ENCODE data around the gene TSN.
"Not testable (repeated sequence)": the region's sequence is repeated elsewhere in the genome, so short reads cannot be mapped to it uniquely, and the experiment has no call there.

Gene TSN

GRCh38 chr2:121804997-121805765 is 49.7 kb downstream of the TSN start:
- DNase-seq = no peak

GRCh38 chr2:121805766-121806143 is 50.3 kb downstream of the TSN start:
- DNase-seq = no peak

DNA sequence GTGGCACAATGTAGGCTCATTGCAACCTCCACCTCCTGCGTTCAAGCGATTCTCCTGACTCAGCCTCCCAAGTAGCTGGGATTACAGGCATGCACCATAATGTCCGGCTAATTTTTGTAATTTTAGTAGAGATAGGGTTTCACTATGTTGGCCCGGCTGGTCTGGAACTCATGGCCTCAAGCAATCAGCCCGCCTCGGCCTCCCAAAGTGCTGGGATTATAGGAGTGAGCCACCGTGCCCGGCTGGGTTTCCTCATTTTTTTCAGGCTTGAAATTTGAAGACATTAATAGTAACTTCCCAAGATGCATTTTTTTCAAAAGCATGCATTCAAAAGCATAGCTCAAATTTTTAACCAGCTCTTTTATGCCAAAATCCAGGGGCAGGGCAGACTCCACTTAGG is 52.3 kb downstream of the TSN start:
- DNase-seq = not testable (repeated sequence)

GRCh38 chr2:121809607-121810006 is 54.2 kb downstream of the TSN start:
- DNase-seq = no peak

GRCh38 chr2:121810959-121811853 is 55.8 kb downstream of the TSN start:
- DNase-seq = peak in 1 of 6 experiments; percentile 1

DNA sequence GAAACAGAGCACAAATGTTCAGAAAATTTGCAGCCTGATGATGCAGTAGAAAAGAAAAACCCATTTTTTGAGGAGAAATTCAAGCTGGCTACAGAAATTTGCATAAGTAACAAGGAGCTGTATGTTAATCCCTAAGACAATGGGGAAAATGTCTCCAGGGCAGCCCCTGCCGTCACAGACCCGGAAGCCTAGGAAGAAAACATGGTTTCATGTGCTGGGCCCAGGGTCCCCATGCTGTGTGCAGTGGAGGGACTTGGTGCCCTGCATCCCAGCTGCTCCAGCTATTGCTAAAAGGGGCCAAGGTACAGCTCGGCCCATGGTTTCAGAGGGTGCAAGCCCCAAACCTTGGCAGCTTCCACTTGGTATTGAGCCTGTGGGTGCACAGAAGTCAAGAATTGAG is 57.6 kb downstream of the TSN start:
- DNase-seq = not testable (repeated sequence)

GRCh38 chr2:121815216-121815615 is 59.8 kb downstream of the TSN start:
- no peak for DNase-seq

DNA sequence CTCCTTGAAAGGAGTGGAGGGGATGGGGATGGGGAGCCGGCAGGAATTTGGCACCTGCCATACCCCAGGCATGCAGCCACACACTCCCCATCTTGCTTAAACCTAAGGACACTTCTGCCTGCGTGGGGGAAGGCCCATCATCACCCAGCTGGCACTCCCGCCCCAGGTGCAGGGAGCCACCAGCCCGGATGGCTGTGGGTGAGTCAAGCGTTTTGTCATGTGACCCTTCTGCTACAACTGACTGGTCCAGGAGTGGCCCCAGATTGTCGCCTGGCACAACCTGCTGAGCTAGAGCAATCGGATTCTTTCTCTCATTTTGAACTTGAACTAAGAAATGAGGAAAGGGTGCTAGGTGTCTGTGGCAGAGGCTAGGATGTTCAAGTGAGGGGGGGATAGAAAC is 61.3 kb downstream of the TSN start:
- DNase-seq = no peak

GRCh38 chr2:121817304-121817703 is 61.9 kb downstream of the TSN start:
- DNase-seq = not testable (repeated sequence)
